Measurements from ENCODE around the gene GTF2H2C_2.
"Not testable (repeated sequence)": the region's sequence is repeated elsewhere in the genome, so short reads cannot be mapped to it uniquely, and the experiment has no call there.

GTF2H2C_2 gene

GRCh38 chr5:70459188-70459587 is 44.0 kb downstream of the GTF2H2C_2 start:
- not testable (repeated sequence) for H3K4me2 ChIP-seq (ENCODE audit: low read length); H3K27ac ChIP-seq (ENCODE audit: low read depth, low read length)

GRCh38 chr5:70461984-70462383 is 46.8 kb downstream of the GTF2H2C_2 start:
- H3K9me3 ChIP-seq (ENCODE audit: control insufficient read depth, insufficient read depth, low read length); H3F3A ChIP-seq (ENCODE audit: control insufficient read depth, insufficient read depth); H3K27me3 ChIP-seq (ENCODE audit: control insufficient read depth, low read length); H3K36me3 ChIP-seq (ENCODE audit: control insufficient read depth, low read length); H3K27ac ChIP-seq (ENCODE audit: low read depth, low read length); H4K20me1 ChIP-seq (ENCODE audit: control insufficient read depth, insufficient read depth, low read depth, low read length); H3K4me1 ChIP-seq (ENCODE audit: control insufficient read depth, low read length); H3K79me2 ChIP-seq (ENCODE audit: control insufficient read depth, low read length); H3K9me2 ChIP-seq (replicated peaks; ENCODE audit: control insufficient read depth, low read length); H3K4me2 ChIP-seq (ENCODE audit: low read length); H3K4me3 ChIP-seq (ENCODE audit: low read length): not testable (repeated sequence)

More at GRCh38 chr5:70459188-70459587, 44.0 kb downstream of the GTF2H2C_2 start:
- H3K27me3 ChIP-seq (ENCODE audit: control insufficient read depth, low read length); H3K9me3 ChIP-seq (ENCODE audit: control insufficient read depth, insufficient read depth, low read length); H3K36me3 ChIP-seq (ENCODE audit: control insufficient read depth, low read length); H3K9me2 ChIP-seq (replicated peaks; ENCODE audit: control insufficient read depth, low read length); H3K79me2 ChIP-seq (ENCODE audit: control insufficient read depth, low read length); H3F3A ChIP-seq (ENCODE audit: control insufficient read depth, insufficient read depth); H4K20me1 ChIP-seq (ENCODE audit: control insufficient read depth, insufficient read depth, low read depth, low read length); H3K4me3 ChIP-seq (ENCODE audit: low read length); H3K4me1 ChIP-seq (ENCODE audit: control insufficient read depth, low read length): not testable (repeated sequence)

GRCh38 chr5:70464019-70464637 is 49.0 kb downstream of the GTF2H2C_2 start:
- H3K27me3 ChIP-seq (ENCODE audit: control insufficient read depth, low read length); H4K20me1 ChIP-seq (ENCODE audit: control insufficient read depth, insufficient read depth, low read depth, low read length); H3K4me3 ChIP-seq (ENCODE audit: low read length); H3K36me3 ChIP-seq (ENCODE audit: control insufficient read depth, low read length); H3K4me1 ChIP-seq (ENCODE audit: control insufficient read depth, low read length); H3K9me3 ChIP-seq (ENCODE audit: control insufficient read depth, insufficient read depth, low read length); H3K27ac ChIP-seq (ENCODE audit: low read depth, low read length); H3F3A ChIP-seq (ENCODE audit: control insufficient read depth, insufficient read depth); H3K79me2 ChIP-seq (ENCODE audit: control insufficient read depth, low read length); H3K4me2 ChIP-seq (ENCODE audit: low read length); H3K9me2 ChIP-seq (replicated peaks; ENCODE audit: control insufficient read depth, low read length): not testable (repeated sequence)

- not testable (repeated sequence) for H3F3A ChIP-seq (ENCODE audit: control insufficient read depth, insufficient read depth); H3K9me2 ChIP-seq (replicated peaks; ENCODE audit: control insufficient read depth, low read length); H3K9me3 ChIP-seq (ENCODE audit: control insufficient read depth, insufficient read depth, low read length); H3K4me2 ChIP-seq (ENCODE audit: low read length); H3K27me3 ChIP-seq (ENCODE audit: control insufficient read depth, low read length); H3K79me2 ChIP-seq (ENCODE audit: control insufficient read depth, low read length); H4K20me1 ChIP-seq (ENCODE audit: control insufficient read depth, insufficient read depth, low read depth, low read length); H3K4me3 ChIP-seq (ENCODE audit: low read length); H3K4me1 ChIP-seq (ENCODE audit: control insufficient read depth, low read length); H3K27ac ChIP-seq (ENCODE audit: low read depth, low read length); H3K36me3 ChIP-seq (ENCODE audit: control insufficient read depth, low read length)
Observed at GRCh38 chr5:70469926-70470509, 54.9 kb downstream of the GTF2H2C_2 start.
